H9 (cell line): ENCODE data around the gene HECTD1. TPM values are rescaled to one million over a fixed set of nuclear protein-coding genes. Genes with fewer than 3 reads are reported as not detected.

Source experiments
- DNase-seq: peaks from one replicate; pipeline ENCODE4 v3.0.0-alpha.2; 2017
- H2AFZ ChIP-seq: one replicate; pipeline ENCODE4 v1.6.1; 2013; ENCODE audit warnings: mild to moderate bottlenecking, low read length, control low read depth, moderate library complexity
- H2AK5ac ChIP-seq: 2 replicates; pipeline ENCODE4 v1.6.1; 2013; ENCODE audit warnings: low read length, control low read depth, mixed read lengths; ENCODE audit not compliant: insufficient read length
- H2BK120ac ChIP-seq: one replicate; pipeline ENCODE4 v1.6.1; 2013; ENCODE audit warnings: low read depth, mild to moderate bottlenecking, low read length, control low read depth, inconsistent platforms; ENCODE audit not compliant: poor library complexity, severe bottlenecking
- H2BK12ac ChIP-seq: 2 replicates; pipeline ENCODE4 v1.6.1; 2013; ENCODE audit warnings: low read length, control low read depth, mixed read lengths, low read depth; ENCODE audit not compliant: insufficient read length
- H2BK15ac ChIP-seq: 2 replicates; pipeline ENCODE4 v1.6.1; 2013; ENCODE audit warnings: low read depth, low read length, control low read depth
- H2BK20ac ChIP-seq: one replicate; pipeline ENCODE4 v1.6.1; 2013; ENCODE audit warnings: low read depth, mild to moderate bottlenecking, low read length, control low read depth, inconsistent platforms; ENCODE audit not compliant: poor library complexity, severe bottlenecking
- H2BK5ac ChIP-seq: 2 replicates; pipeline ENCODE4 v1.6.1; 2013; ENCODE audit warnings: low read length, control low read depth, mixed read lengths; ENCODE audit not compliant: insufficient read length
- H3K14ac ChIP-seq: 2 replicates; pipeline ENCODE4 v1.6.1; 2013; ENCODE audit warnings: low read length, control low read depth; ENCODE audit not compliant: insufficient read depth
- H3K18ac ChIP-seq: 2 replicates; pipeline ENCODE4 v1.6.1; 2013; ENCODE audit warnings: low read depth, mild to moderate bottlenecking, mixed read lengths, low read length, control low read depth; ENCODE audit not compliant: insufficient read length
- H3K23ac ChIP-seq: 2 replicates; pipeline ENCODE4 v1.6.1; 2013; ENCODE audit warnings: low read length, control low read depth, mixed read lengths, low read depth; ENCODE audit not compliant: insufficient read length
- H3K23me2 ChIP-seq: 2 replicates; pipeline ENCODE4 v1.6.1; 2013; ENCODE audit warnings: low read depth, mild to moderate bottlenecking, mixed read lengths, low read length, control low read depth; ENCODE audit not compliant: insufficient read length, poor library complexity, severe bottlenecking
- H3K27ac ChIP-seq: 2 replicates; pipeline ENCODE4 v1.5.1; 2013; ENCODE audit warnings: low read length, control low read depth, mixed read lengths, low read depth; ENCODE audit not compliant: insufficient read length
- H3K27me3 ChIP-seq: 2 replicates; pipeline ENCODE4 v1.6.1; 2013; ENCODE audit warnings: low read length, control low read depth, inconsistent platforms; ENCODE audit not compliant: insufficient read depth
- H3K4ac ChIP-seq: 2 replicates; pipeline ENCODE4 v1.6.1; 2013; ENCODE audit warnings: low read depth, mild to moderate bottlenecking, control low read depth, inconsistent platforms, low read length, moderate library complexity
- H3K4me1 ChIP-seq: 2 replicates; pipeline ENCODE4 v1.6.1; 2013; ENCODE audit warnings: low read length, control low read depth, inconsistent platforms; ENCODE audit not compliant: insufficient read depth
- H3K4me2 ChIP-seq: 2 replicates; pipeline ENCODE4 v1.6.1; 2013; ENCODE audit warnings: low read length, control low read depth, mixed read lengths; ENCODE audit not compliant: insufficient read length, insufficient read depth
- H3K56ac ChIP-seq: 2 replicates; pipeline ENCODE4 v1.6.1; 2013; ENCODE audit warnings: low read depth, mild to moderate bottlenecking, mixed read lengths, low read length, control low read depth; ENCODE audit not compliant: insufficient read length
- H3K79me1 ChIP-seq: 2 replicates; pipeline ENCODE4 v1.6.1; 2013; ENCODE audit warnings: low read depth, mild to moderate bottlenecking, moderate library complexity, low read length, control low read depth, inconsistent platforms; ENCODE audit not compliant: insufficient read depth, poor library complexity, severe bottlenecking
- H3K79me2 ChIP-seq: 2 replicates; pipeline ENCODE4 v1.6.1; 2013; ENCODE audit warnings: low read length, control low read depth, inconsistent platforms; ENCODE audit not compliant: insufficient read depth
- H3K9ac ChIP-seq: 2 replicates; pipeline ENCODE4 v1.6.1; 2013; ENCODE audit warnings: low read length, control low read depth, mixed read lengths; ENCODE audit not compliant: insufficient read length; ENCODE audit errors: extremely low read depth
- H3K9me3 ChIP-seq: one replicate; pipeline ENCODE4 v1.6.1; 2013; ENCODE audit warnings: low read depth, low read length, inconsistent platforms; ENCODE audit not compliant: control insufficient read depth
- H3T11ph ChIP-seq: one replicate; pipeline ENCODE4 v1.6.1; 2013; ENCODE audit warnings: mild to moderate bottlenecking, low read length, control low read depth, inconsistent platforms
- H4K20me1 ChIP-seq: one replicate; pipeline ENCODE4 v1.6.1; 2013; ENCODE audit not compliant: control insufficient read depth, insufficient read length, insufficient read depth
- H4K5ac ChIP-seq: 2 replicates; pipeline ENCODE4 v1.6.1; 2013; ENCODE audit warnings: low read depth, mild to moderate bottlenecking, mixed read lengths, low read length, control low read depth; ENCODE audit not compliant: insufficient read length
- H4K8ac ChIP-seq: replicated peaks from 2 replicates; pipeline ENCODE4 v1.6.1; 2013; ENCODE audit warnings: low read length, control low read depth, mixed read lengths, low read depth; ENCODE audit not compliant: insufficient read length
- H4K91ac ChIP-seq: 2 replicates; pipeline ENCODE4 v1.6.1; 2013; ENCODE audit warnings: low read depth, mild to moderate bottlenecking, moderate library complexity, mixed read lengths, low read length, control low read depth; ENCODE audit not compliant: insufficient read length
- H3K27ac Mint-ChIP-seq, 3 experiments: 2 replicates in 2 of 3; 3 replicates in 1 of 3; pipeline ENCODE4 v1.8.0; 2020 to 2021; ENCODE audit warnings: mixed read lengths in 3 of 3, mild to moderate bottlenecking in 1 of 3, moderate library complexity in 1 of 3
- H3K27me3 Mint-ChIP-seq: 2 replicates; pipeline ENCODE4 v1.8.0; 2021; ENCODE audit warnings: low read depth, mild to moderate bottlenecking, moderate library complexity, mixed read lengths
- H3K36me3 Mint-ChIP-seq, 3 experiments: 2 replicates in 2 of 3; 3 replicates in 1 of 3; pipeline ENCODE4 v1.8.0; 2020 to 2021; ENCODE audit warnings: low read depth in 3 of 3, mixed read lengths in 3 of 3; ENCODE audit not compliant: insufficient read depth in 1 of 3
- H3K4me1 Mint-ChIP-seq, 2 experiments: 2 replicates each; pipeline ENCODE4 v1.8.0; 2020; ENCODE audit warnings: mixed read lengths in 2 of 2
- H3K4me3 Mint-ChIP-seq, 2 experiments: 2 replicates in 1 of 2; 3 replicates in 1 of 2; pipeline ENCODE4 v1.8.0; 2020 to 2021; ENCODE audit warnings: mild to moderate bottlenecking in 2 of 2, mixed read lengths in 2 of 2, moderate library complexity in 1 of 2
- H3K9me3 Mint-ChIP-seq, 2 experiments: 2 replicates in 1 of 2; 3 replicates in 1 of 2; pipeline ENCODE4 v1.8.0; 2020; ENCODE audit warnings: mild to moderate bottlenecking in 2 of 2, mixed read lengths in 2 of 2, moderate library complexity in 1 of 2
- CTCF ChIP-seq: fragments of 200-600 bp; sonication (generic); conservative IDR thresholded peaks from 3 replicates; pipeline ENCODE4 v1.8.0; 2021; ENCODE audit warnings: antibody characterized with exemption, mild to moderate bottlenecking
- WGBS: extraction: QIAGEN DNeasy Blood & Tissue Kit; methylation state at CpG from one replicate; pipeline ENCODE4 v1.1.7; 2013; ENCODE audit warnings: missing lambda C conversion rate, low lambda C conversion rate, mixed read lengths; ENCODE audit not compliant: insufficient read length; ENCODE audit errors: extremely low coverage; 5-methylcytosine and 5-hydroxymethylcytosine counted together
- total RNA-seq: library from RNA; stranded (reverse); gene quantifications from 2 replicates; pipeline ENCODE4 v1.2.1, GENCODE V29; 2021

Gene HECTD1
- total RNA-seq, 1 experiment from 2014 or later = 135 TPM

- Mint-ChIP-seq H3K4me1 (no peaks in the 10 kb centered on the region), H3K27me3 (no peaks in the 10 kb centered on the region), H3K9me3 (no peaks in the 10 kb centered on the region), H3K4me3 (no peak overlapping the region), H3K27ac (no peak overlapping the region), H3K36me3 (peaks cover 18 to 69% (median 36%) of the 10 kb centered on the region in 3 experiments)
- H3K23ac ChIP-seq = no peak overlapping the region
- H2AK5ac ChIP-seq = no peak overlapping the region
- H3K9me3 ChIP-seq = no peaks in the 10 kb centered on the region
- H2BK12ac ChIP-seq = no peak overlapping the region
- no peak overlapping the region for H3K56ac ChIP-seq
- no peak overlapping the region for H3K18ac ChIP-seq
- no peaks in the 10 kb centered on the region for H4K20me1 ChIP-seq
- no peaks in the 10 kb centered on the region for H3K4me1 ChIP-seq
- H2BK20ac ChIP-seq = no peak overlapping the region
- no peak overlapping the region for H3K9ac ChIP-seq
- DNase-seq = no peak
- H3K27me3 ChIP-seq = no peaks in the 10 kb centered on the region
- no peaks in the 10 kb centered on the region for H3K79me2 ChIP-seq
- H3K14ac ChIP-seq = no peak overlapping the region
- H4K91ac ChIP-seq = no peak overlapping the region
- H2BK5ac ChIP-seq = no peak overlapping the region
- no peaks in the 10 kb centered on the region for H3K23me2 ChIP-seq
- no peak overlapping the region for H4K8ac ChIP-seq
- no peaks in the 10 kb centered on the region for H3K79me1 ChIP-seq
- H2AFZ ChIP-seq = no peak overlapping the region
- no peak overlapping the region for H3K4me2 ChIP-seq
- no CpG with 5 or more reads among the region's 13 CpGs for WGBS
- H3T11ph ChIP-seq = no peak overlapping the region
- H4K5ac ChIP-seq = no peak overlapping the region
- H2BK120ac ChIP-seq = no peak overlapping the region
- H3K4ac ChIP-seq = no peak overlapping the region
- no peak for TF ChIP-seq CTCF
- no peak overlapping the region for H3K27ac ChIP-seq
- no peak overlapping the region for H2BK15ac ChIP-seq
Measured at GRCh38 chr14:31159682-31160296, 47.8 kb downstream of the HECTD1 start.
